Measurements from ENCODE around the gene U2AF1L4. TPM values are rescaled to one million over a fixed set of nuclear protein-coding genes. Genes with fewer than 3 reads are reported as not detected.

Gene U2AF1L4
- polyA plus RNA-seq, 1 donor from 2014 or later, result 57.0 TPM

DNA sequence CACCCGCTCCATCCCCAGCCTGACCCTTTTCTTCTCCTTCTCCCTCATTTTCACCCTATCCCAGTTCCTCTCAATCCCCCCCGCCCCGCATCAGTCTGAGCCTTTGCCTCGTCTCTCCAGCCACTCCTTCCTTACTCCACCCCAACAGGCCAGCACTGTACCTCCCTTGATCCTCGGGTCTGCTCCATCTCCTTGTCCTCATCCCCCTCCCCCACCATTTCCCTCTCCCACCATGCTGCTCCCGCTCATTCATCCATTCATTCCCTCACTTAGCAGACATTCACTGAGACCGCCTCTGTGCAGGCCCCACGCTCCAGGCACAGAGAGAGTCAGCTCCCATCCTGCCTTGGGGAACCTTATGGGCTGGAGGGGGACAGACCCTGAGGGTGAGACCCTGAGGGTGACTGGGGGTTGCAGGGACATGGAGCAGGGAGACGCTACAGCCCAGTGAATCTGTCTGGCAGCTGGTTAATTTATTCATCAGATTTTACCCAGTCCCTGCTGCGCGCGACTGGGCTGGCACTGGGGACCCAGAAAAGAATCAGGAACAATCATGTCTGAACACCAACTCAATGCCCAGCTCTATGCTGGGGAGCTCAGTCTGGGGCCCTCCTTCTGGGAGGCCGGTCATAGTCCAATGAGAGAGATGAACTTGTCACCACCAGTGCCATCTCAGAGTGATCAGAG, 31.0 kb upstream of the U2AF1L4 start:
- Histone ChIP-seq H3K4me3 (ENCODE audit: low read length) (peak overlapping the region; percentile 86), H3K27ac (ENCODE audit: low read length) (peak overlapping the region; percentile 79), H3K79me2 (replicated peaks; ENCODE audit: insufficient read depth, low read length) (peaks cover 25% of the 10 kb centered on the region), H3K4me2 (ENCODE audit: low read length) (peak overlapping the region; percentile 99), H3K9ac (ENCODE audit: low read length) (peak overlapping the region; percentile 93), H2AFZ (ENCODE audit: low read depth, low read length) (peak overlapping the region; percentile 3), H3K36me3 (ENCODE audit: insufficient read depth, low read length) (no peaks in the 10 kb centered on the region), H3F3A (ENCODE audit: insufficient read depth, low read length, poor library complexity, severe bottlenecking) (no peaks in the 10 kb centered on the region), H4K20me1 (ENCODE audit: insufficient read depth) (no peaks in the 10 kb centered on the region), H3K9me3 (ENCODE audit: low read length) (no peaks in the 10 kb centered on the region), H3K9me2 (ENCODE audit: insufficient read depth, low read length) (no peaks in the 10 kb centered on the region), H3K27me3 (ENCODE audit: insufficient read depth, low read depth, low read length) (no peaks in the 10 kb centered on the region)
- no peak for TF ChIP-seq EZH2 (IDR thresholded peaks at IDR 0.05; ENCODE audit: borderline replicate concordance, insufficient read depth, low read length, poor library complexity, severe bottlenecking)
- TF ChIP-seq EP300 (conservative IDR thresholded peaks at IDR 0.05; ENCODE audit: poor library complexity, severe bottlenecking), result no peak
- peak; percentile 22 for TF ChIP-seq SMC3 (conservative IDR thresholded peaks at IDR 0.05; ENCODE audit: poor library complexity)
- no peak for TF ChIP-seq POLR2AphosphoS5 (IDR thresholded peaks at IDR 0.05)
- no peak for TF ChIP-seq RAD21 (conservative IDR thresholded peaks at IDR 0.05)
- peak; percentile 71 for TF ChIP-seq MXI1 (conservative IDR thresholded peaks at IDR 0.05; ENCODE audit: poor library complexity, severe bottlenecking)
- TF ChIP-seq, protein P1, sequence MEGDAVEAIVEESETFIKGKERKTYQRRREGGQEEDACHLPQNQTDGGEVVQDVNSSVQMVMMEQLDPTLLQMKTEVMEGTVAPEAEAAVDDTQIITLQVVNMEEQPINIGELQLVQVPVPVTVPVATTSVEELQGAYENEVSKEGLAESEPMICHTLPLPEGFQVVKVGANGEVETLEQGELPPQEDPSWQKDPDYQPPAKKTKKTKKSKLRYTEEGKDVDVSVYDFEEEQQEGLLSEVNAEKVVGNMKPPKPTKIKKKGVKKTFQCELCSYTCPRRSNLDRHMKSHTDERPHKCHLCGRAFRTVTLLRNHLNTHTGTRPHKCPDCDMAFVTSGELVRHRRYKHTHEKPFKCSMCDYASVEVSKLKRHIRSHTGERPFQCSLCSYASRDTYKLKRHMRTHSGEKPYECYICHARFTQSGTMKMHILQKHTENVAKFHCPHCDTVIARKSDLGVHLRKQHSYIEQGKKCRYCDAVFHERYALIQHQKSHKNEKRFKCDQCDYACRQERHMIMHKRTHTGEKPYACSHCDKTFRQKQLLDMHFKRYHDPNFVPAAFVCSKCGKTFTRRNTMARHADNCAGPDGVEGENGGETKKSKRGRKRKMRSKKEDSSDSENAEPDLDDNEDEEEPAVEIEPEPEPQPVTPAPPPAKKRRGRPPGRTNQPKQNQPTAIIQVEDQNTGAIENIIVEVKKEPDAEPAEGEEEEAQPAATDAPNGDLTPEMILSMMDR (IDR thresholded peaks at IDR 0.05; ENCODE audit: poor library complexity, severe bottlenecking), result no peak
- TF ChIP-seq, protein P2, sequence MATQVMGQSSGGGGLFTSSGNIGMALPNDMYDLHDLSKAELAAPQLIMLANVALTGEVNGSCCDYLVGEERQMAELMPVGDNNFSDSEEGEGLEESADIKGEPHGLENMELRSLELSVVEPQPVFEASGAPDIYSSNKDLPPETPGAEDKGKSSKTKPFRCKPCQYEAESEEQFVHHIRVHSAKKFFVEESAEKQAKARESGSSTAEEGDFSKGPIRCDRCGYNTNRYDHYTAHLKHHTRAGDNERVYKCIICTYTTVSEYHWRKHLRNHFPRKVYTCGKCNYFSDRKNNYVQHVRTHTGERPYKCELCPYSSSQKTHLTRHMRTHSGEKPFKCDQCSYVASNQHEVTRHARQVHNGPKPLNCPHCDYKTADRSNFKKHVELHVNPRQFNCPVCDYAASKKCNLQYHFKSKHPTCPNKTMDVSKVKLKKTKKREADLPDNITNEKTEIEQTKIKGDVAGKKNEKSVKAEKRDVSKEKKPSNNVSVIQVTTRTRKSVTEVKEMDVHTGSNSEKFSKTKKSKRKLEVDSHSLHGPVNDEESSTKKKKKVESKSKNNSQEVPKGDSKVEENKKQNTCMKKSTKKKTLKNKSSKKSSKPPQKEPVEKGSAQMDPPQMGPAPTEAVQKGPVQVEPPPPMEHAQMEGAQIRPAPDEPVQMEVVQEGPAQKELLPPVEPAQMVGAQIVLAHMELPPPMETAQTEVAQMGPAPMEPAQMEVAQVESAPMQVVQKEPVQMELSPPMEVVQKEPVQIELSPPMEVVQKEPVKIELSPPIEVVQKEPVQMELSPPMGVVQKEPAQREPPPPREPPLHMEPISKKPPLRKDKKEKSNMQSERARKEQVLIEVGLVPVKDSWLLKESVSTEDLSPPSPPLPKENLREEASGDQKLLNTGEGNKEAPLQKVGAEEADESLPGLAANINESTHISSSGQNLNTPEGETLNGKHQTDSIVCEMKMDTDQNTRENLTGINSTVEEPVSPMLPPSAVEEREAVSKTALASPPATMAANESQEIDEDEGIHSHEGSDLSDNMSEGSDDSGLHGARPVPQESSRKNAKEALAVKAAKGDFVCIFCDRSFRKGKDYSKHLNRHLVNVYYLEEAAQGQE (IDR thresholded peaks at IDR 0.05; ENCODE audit: borderline replicate concordance), result no peak
- peak; percentile 39 for TF ChIP-seq TAF1 (IDR thresholded peaks at IDR 0.05; ENCODE audit: low read depth)

DNA sequence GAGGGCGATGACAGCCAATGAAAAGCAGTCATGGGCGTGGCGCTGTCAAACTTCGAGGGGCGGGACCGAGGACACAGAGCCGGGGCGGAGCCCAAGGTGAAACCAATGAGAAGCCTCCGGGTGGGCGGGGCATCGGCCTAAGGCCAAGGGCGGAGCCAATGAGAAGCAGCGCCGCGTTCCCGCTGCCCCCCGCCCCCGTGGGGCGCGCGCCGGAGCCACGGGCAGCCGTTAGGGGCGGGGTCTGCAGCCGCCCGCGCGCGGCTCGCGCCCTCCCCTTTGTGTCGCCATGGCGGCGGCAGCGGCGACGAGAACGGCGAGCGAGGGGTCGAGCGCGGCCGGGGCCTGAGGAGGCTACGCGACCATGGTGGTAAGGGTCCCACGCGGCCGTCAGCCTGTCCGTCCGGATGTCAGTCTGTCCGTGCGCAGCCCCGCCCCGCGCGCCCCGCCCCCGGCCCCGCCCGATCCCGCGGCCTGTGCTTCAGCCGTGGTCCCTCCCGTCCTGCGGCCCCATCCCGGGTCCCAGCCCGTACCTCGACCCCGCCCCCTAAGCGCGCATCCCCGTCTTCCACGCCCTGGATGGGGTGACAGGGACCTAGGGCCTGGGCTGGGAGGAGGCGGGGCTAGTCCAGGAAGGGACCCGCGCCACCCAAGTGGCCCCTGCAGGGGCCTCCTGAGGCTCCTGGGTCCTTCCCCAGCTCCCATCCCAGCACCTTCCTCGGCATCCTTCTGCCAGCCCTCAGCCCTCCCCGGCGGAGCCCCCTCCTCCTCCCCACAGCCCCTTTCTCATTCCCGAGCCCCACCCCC, 30.3 kb upstream of the U2AF1L4 start, which contains the start of gene ARHGAP33:
Gene ARHGAP33 (plus strand): TSS at position 267 of the 804 bp plus-strand sequence. CDS start 95 bp downstream, at position 362.
- no peaks in the 10 kb centered on the region for H3K36me3 ChIP-seq (ENCODE audit: insufficient read depth, low read length)
- H3K27me3 ChIP-seq (ENCODE audit: insufficient read depth, low read depth, low read length), result no peaks in the 10 kb centered on the region
- peak within 1 kb of the TSS; percentile 86 for H3K4me3 ChIP-seq (ENCODE audit: low read length)
- H3K9ac ChIP-seq (ENCODE audit: low read length), result peak within 1 kb of the TSS; percentile 93
- peak within 1 kb of the TSS; percentile 79 for H3K27ac ChIP-seq (ENCODE audit: low read length)
- no peaks in the 10 kb centered on the region for H3K9me3 ChIP-seq (ENCODE audit: low read length)
- H2AFZ ChIP-seq (ENCODE audit: low read depth, low read length), result peak within 1 kb of the TSS; percentile 53
- H3F3A ChIP-seq (ENCODE audit: insufficient read depth, low read length, poor library complexity, severe bottlenecking), result no peaks in the 10 kb centered on the region
- no peaks in the 10 kb centered on the region for H4K20me1 ChIP-seq (ENCODE audit: insufficient read depth)
- H3K9me2 ChIP-seq (ENCODE audit: insufficient read depth, low read length), result no peaks in the 10 kb centered on the region
- peaks cover 25% of the 10 kb centered on the region for H3K79me2 ChIP-seq (replicated peaks; ENCODE audit: insufficient read depth, low read length)
- TF ChIP-seq, protein P1 (IDR thresholded peaks at IDR 0.05; ENCODE audit: poor library complexity, severe bottlenecking), result no peak
- TF ChIP-seq EP300 (conservative IDR thresholded peaks at IDR 0.05; ENCODE audit: poor library complexity, severe bottlenecking) (peak; percentile 57), RAD21 (conservative IDR thresholded peaks at IDR 0.05) (no peak), POLR2AphosphoS5 (IDR thresholded peaks at IDR 0.05) (peak; percentile 90), EZH2 (IDR thresholded peaks at IDR 0.05; ENCODE audit: borderline replicate concordance, insufficient read depth, low read length, poor library complexity, severe bottlenecking) (no peak), MXI1 (conservative IDR thresholded peaks at IDR 0.05; ENCODE audit: poor library complexity, severe bottlenecking) (peak; percentile 71), SMC3 (conservative IDR thresholded peaks at IDR 0.05; ENCODE audit: poor library complexity) (peak; percentile 25), TAF1 (IDR thresholded peaks at IDR 0.05; ENCODE audit: low read depth) (no peak)
- TF ChIP-seq, protein P2 (IDR thresholded peaks at IDR 0.05; ENCODE audit: borderline replicate concordance), result peak; percentile 51
- H3K4me2 ChIP-seq (ENCODE audit: low read length), result peak within 1 kb of the TSS; percentile 99
